ENCODE measurements around the gene PTAR1.

The PTAR1 gene

GRCh38 chr9:69748304-69748703 lies 11.5 kb downstream of the PTAR1 start:
- DNase-seq, result no peak

- no peak for DNase-seq
Observed at GRCh38 chr9:69746859-69747560, 12.8 kb downstream of the PTAR1 start.

- DNase-seq, result no peak
Observed at GRCh38 chr9:69745716-69746437, 13.9 kb downstream of the PTAR1 start.

- DNase-seq, result no peak
Observed at GRCh38 chr9:69744688-69745380, 15.0 kb downstream of the PTAR1 start.

- DNase-seq, result no peak
Observed at GRCh38 chr9:69743930-69744329, 15.9 kb downstream of the PTAR1 start.

GRCh38 chr9:69740872-69741505 lies 18.8 kb downstream of the PTAR1 start:
- DNase-seq, result no peak

GRCh38 chr9:69731348-69731747 lies 28.5 kb downstream of the PTAR1 start:
- DNase-seq, result no peak

GRCh38 chr9:69719983-69720382 lies 39.8 kb downstream of the PTAR1 start:
- peak; percentile 10 for DNase-seq

- DNase-seq, result peak; percentile 61
Observed at GRCh38 chr9:69719367-69719766, 40.4 kb downstream of the PTAR1 start.

- no peak for DNase-seq
Observed at GRCh38 chr9:69718218-69718617, 41.6 kb downstream of the PTAR1 start.

GRCh38 chr9:69715825-69716224 lies 44.0 kb downstream of the PTAR1 start:
- DNase-seq, result no peak

GRCh38 chr9:69715096-69715495 lies 44.7 kb downstream of the PTAR1 start:
- no peak for DNase-seq

- DNase-seq, result no peak
Observed at GRCh38 chr9:69697475-69697874, 62.3 kb downstream of the PTAR1 start.

GRCh38 chr9:69696802-69697201 lies 63.0 kb downstream of the PTAR1 start:
- DNase-seq, result no peak

GRCh38 chr9:69689991-69690538 lies 69.7 kb downstream of the PTAR1 start:
- DNase-seq, result no peak

- DNase-seq, result no peak
Observed at GRCh38 chr9:69683927-69684326, 75.9 kb downstream of the PTAR1 start.

- no peak for DNase-seq
Observed at GRCh38 chr9:69678843-69679538, 80.8 kb downstream of the PTAR1 start.

- no peak for DNase-seq
Observed at GRCh38 chr9:69677931-69678330, 81.9 kb downstream of the PTAR1 start.

- no peak for DNase-seq
Observed at GRCh38 chr9:69675563-69675962, 84.2 kb downstream of the PTAR1 start.

- no peak for DNase-seq
Observed at GRCh38 chr9:69674716-69675438, 84.9 kb downstream of the PTAR1 start.

- DNase-seq, result no peak
Observed at GRCh38 chr9:69674112-69674685, 85.6 kb downstream of the PTAR1 start.

- no peak for DNase-seq
Observed at GRCh38 chr9:69673311-69673640, 86.5 kb downstream of the PTAR1 start.
